ENCODE data around the gene CDH12.

Gene CDH12

GRCh38 chr5:22480305-22480704, 372.8 kb downstream of the CDH12 start:
- no peak for ATAC-seq
- TF ChIP-seq POU6F1 (CRISPR knock-in tag; IDR thresholded peaks at IDR 0.05; ENCODE audit: borderline replicate concordance, low read depth) (no peak), TSHZ2 (CRISPR knock-in tag; IDR thresholded peaks at IDR 0.05) (no peak), CSRNP3 (CRISPR knock-in tag; IDR thresholded peaks at IDR 0.05) (no peak), BACH2 (CRISPR knock-in tag; IDR thresholded peaks at IDR 0.05; ENCODE audit: borderline replicate concordance) (no peak), CREB5 (CRISPR knock-in tag; IDR thresholded peaks at IDR 0.05; ENCODE audit: low read depth) (no peak), ZNF8 (CRISPR knock-in tag; IDR thresholded peaks at IDR 0.05) (no peak), PATZ1 (CRISPR knock-in tag; IDR thresholded peaks at IDR 0.05; ENCODE audit: borderline replicate concordance) (no peak), TOX (CRISPR knock-in tag; IDR thresholded peaks at IDR 0.05; ENCODE audit: borderline replicate concordance) (no peak), GLIS3 (CRISPR knock-in tag; IDR thresholded peaks at IDR 0.05) (no peak), ZC3H10 (CRISPR knock-in tag; IDR thresholded peaks at IDR 0.05) (no peak), ZFP30 (CRISPR knock-in tag; IDR thresholded peaks at IDR 0.05) (no peak), ZNF70 (CRISPR knock-in tag; IDR thresholded peaks at IDR 0.05) (no peak), CSDC2 (CRISPR knock-in tag; IDR thresholded peaks at IDR 0.05) (no peak), SNAI2 (CRISPR knock-in tag; IDR thresholded peaks at IDR 0.05) (no peak), TCF4 (CRISPR knock-in tag; IDR thresholded peaks at IDR 0.05; ENCODE audit: borderline replicate concordance) (no peak)

GRCh38 chr5:22473886-22474285, 379.3 kb downstream of the CDH12 start:
- TF ChIP-seq OSR1 (CRISPR knock-in tag; IDR thresholded peaks at IDR 0.05) (no peak), ISL1 (CRISPR knock-in tag; IDR thresholded peaks at IDR 0.05) (no peak), PPARA (CRISPR knock-in tag; IDR thresholded peaks at IDR 0.05; ENCODE audit: borderline replicate concordance) (no peak), TSHZ2 (CRISPR knock-in tag; IDR thresholded peaks at IDR 0.05) (no peak), TCF4 (CRISPR knock-in tag; IDR thresholded peaks at IDR 0.05; ENCODE audit: borderline replicate concordance) (no peak), CSDC2 (CRISPR knock-in tag; IDR thresholded peaks at IDR 0.05) (no peak), SNAI2 (CRISPR knock-in tag; IDR thresholded peaks at IDR 0.05) (no peak), ZNF8 (CRISPR knock-in tag; IDR thresholded peaks at IDR 0.05) (no peak), PATZ1 (CRISPR knock-in tag; IDR thresholded peaks at IDR 0.05; ENCODE audit: borderline replicate concordance) (no peak), ESRRG (CRISPR knock-in tag; IDR thresholded peaks at IDR 0.05) (no peak), ZFP30 (CRISPR knock-in tag; IDR thresholded peaks at IDR 0.05) (no peak), TOX (CRISPR knock-in tag; IDR thresholded peaks at IDR 0.05; ENCODE audit: borderline replicate concordance) (no peak), CREB5 (CRISPR knock-in tag; IDR thresholded peaks at IDR 0.05; ENCODE audit: low read depth) (no peak), GLIS3 (CRISPR knock-in tag; IDR thresholded peaks at IDR 0.05) (no peak)
- ATAC-seq: no peak
